ENCODE results near the gene SH3GLB2.

DNA sequence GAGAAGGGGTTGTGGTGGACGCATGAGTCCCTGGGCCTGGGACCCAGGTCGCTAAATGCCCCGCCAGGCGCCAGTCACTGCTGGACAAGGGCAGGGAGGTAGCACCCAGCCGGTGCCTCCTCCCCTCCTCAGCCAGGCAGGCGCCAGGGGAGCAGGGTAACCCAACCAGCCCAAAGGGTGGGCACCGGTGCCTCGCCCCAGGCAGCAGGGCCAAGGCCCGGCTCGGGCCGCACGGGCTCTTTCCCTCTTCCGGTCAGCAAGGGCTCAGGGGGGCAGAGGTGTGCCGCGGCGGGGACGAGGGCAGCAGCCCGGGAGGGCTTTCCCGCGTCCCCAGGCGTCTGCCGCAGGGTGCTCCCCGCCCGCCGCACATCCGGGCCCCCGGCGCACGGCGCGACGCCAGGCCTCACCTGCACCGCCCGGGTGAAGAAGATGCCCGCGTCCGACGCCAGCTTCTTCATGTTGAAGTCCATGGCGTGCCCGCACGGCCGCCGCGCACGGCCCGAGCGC lies 393 bp downstream of the SH3GLB2 start:
- TF ChIP-seq, protein P1, sequence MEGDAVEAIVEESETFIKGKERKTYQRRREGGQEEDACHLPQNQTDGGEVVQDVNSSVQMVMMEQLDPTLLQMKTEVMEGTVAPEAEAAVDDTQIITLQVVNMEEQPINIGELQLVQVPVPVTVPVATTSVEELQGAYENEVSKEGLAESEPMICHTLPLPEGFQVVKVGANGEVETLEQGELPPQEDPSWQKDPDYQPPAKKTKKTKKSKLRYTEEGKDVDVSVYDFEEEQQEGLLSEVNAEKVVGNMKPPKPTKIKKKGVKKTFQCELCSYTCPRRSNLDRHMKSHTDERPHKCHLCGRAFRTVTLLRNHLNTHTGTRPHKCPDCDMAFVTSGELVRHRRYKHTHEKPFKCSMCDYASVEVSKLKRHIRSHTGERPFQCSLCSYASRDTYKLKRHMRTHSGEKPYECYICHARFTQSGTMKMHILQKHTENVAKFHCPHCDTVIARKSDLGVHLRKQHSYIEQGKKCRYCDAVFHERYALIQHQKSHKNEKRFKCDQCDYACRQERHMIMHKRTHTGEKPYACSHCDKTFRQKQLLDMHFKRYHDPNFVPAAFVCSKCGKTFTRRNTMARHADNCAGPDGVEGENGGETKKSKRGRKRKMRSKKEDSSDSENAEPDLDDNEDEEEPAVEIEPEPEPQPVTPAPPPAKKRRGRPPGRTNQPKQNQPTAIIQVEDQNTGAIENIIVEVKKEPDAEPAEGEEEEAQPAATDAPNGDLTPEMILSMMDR (IDR thresholded peaks at IDR 0.05), result no peak
- TF ChIP-seq POLR2A (IDR thresholded peaks at IDR 0.05), result no peak
